ENCODE data around the gene KAT2A.

The KAT2A gene

GRCh38 chr17:42081516-42082129 is 39.5 kb downstream of the KAT2A start:
- no peak for TF ChIP-seq EZH2phosphoT487 (conservative IDR thresholded peaks at IDR 0.05; ENCODE audit: low read length)
- no peak for TF ChIP-seq CTCF (IDR thresholded peaks at IDR 0.05; ENCODE audit: insufficient read depth, low read length, poor library complexity, severe bottlenecking)
- Histone ChIP-seq H3K9me3 (ENCODE audit: insufficient read depth, low read length) (no peaks in the 10 kb centered on the region), H3F3A (ENCODE audit: insufficient read depth) (no peaks in the 10 kb centered on the region), H3K4me3 (ENCODE audit: insufficient read depth, low read length, poor library complexity, severe bottlenecking) (no peak overlapping the region), H2AFZ (ENCODE audit: low read depth, low read length, severe bottlenecking) (no peak overlapping the region), H3K36me3 (ENCODE audit: low read length) (no peaks in the 10 kb centered on the region), H3K4me2 (ENCODE audit: low read depth, low read length, poor library complexity, severe bottlenecking) (no peak overlapping the region), H3K9me2 (replicated peaks; ENCODE audit: insufficient read depth, low read length) (no peaks in the 10 kb centered on the region), H3K27me3 (ENCODE audit: low read length) (no peaks in the 10 kb centered on the region), H4K20me1 (ENCODE audit: low read depth, low read length) (no peaks in the 10 kb centered on the region), H3K27ac (ENCODE audit: low read depth, low read length) (no peak overlapping the region), H3K9ac (ENCODE audit: low read length) (no peak overlapping the region), H3K79me2 (ENCODE audit: insufficient read depth, low read length) (no peaks in the 10 kb centered on the region)

- Histone ChIP-seq H3K9me2 (replicated peaks; ENCODE audit: insufficient read depth, low read length) (no peaks in the 10 kb centered on the region), H3K4me2 (ENCODE audit: low read depth, low read length, poor library complexity, severe bottlenecking) (no peak overlapping the region), H3K79me2 (ENCODE audit: insufficient read depth, low read length) (no peaks in the 10 kb centered on the region), H3K9me3 (ENCODE audit: insufficient read depth, low read length) (no peaks in the 10 kb centered on the region), H2AFZ (ENCODE audit: low read depth, low read length, severe bottlenecking) (no peak overlapping the region), H4K20me1 (ENCODE audit: low read depth, low read length) (no peaks in the 10 kb centered on the region), H3K36me3 (ENCODE audit: low read length) (no peaks in the 10 kb centered on the region), H3K9ac (ENCODE audit: low read length) (no peak overlapping the region), H3K27ac (ENCODE audit: low read depth, low read length) (no peak overlapping the region), H3K4me3 (ENCODE audit: insufficient read depth, low read length, poor library complexity, severe bottlenecking) (no peak overlapping the region), H3K27me3 (ENCODE audit: low read length) (no peaks in the 10 kb centered on the region), H3F3A (ENCODE audit: insufficient read depth) (no peaks in the 10 kb centered on the region)
- TF ChIP-seq EZH2phosphoT487 (conservative IDR thresholded peaks at IDR 0.05; ENCODE audit: low read length) (no peak), CTCF (IDR thresholded peaks at IDR 0.05; ENCODE audit: insufficient read depth, low read length, poor library complexity, severe bottlenecking) (no peak)
Observed at GRCh38 chr17:42079541-42079940, 41.6 kb downstream of the KAT2A start.

- no peak for TF ChIP-seq EZH2phosphoT487 (conservative IDR thresholded peaks at IDR 0.05; ENCODE audit: low read length)
- no peak for TF ChIP-seq CTCF (IDR thresholded peaks at IDR 0.05; ENCODE audit: insufficient read depth, low read length, poor library complexity, severe bottlenecking)
- Histone ChIP-seq H3K36me3 (ENCODE audit: low read length) (no peaks in the 10 kb centered on the region), H3K9ac (ENCODE audit: low read length) (no peak overlapping the region), H4K20me1 (ENCODE audit: low read depth, low read length) (no peaks in the 10 kb centered on the region), H3K9me3 (ENCODE audit: insufficient read depth, low read length) (no peaks in the 10 kb centered on the region), H3K79me2 (ENCODE audit: insufficient read depth, low read length) (no peaks in the 10 kb centered on the region), H3F3A (ENCODE audit: insufficient read depth) (no peaks in the 10 kb centered on the region), H3K4me3 (ENCODE audit: insufficient read depth, low read length, poor library complexity, severe bottlenecking) (no peak overlapping the region), H3K4me2 (ENCODE audit: low read depth, low read length, poor library complexity, severe bottlenecking) (no peak overlapping the region), H2AFZ (ENCODE audit: low read depth, low read length, severe bottlenecking) (no peak overlapping the region), H3K9me2 (replicated peaks; ENCODE audit: insufficient read depth, low read length) (no peaks in the 10 kb centered on the region), H3K27me3 (ENCODE audit: low read length) (no peaks in the 10 kb centered on the region), H3K27ac (ENCODE audit: low read depth, low read length) (no peak overlapping the region)
Observed at GRCh38 chr17:42078396-42079043, 42.6 kb downstream of the KAT2A start.
